Neuron (in vitro differentiated cells): ENCODE data around the gene ZNF800.

ENCODE experiments used
- H2AFZ ChIP-seq: one replicate; pipeline ENCODE4 v1.6.1; 2013; ENCODE audit warnings: low read depth, mild to moderate bottlenecking, inconsistent platforms, low read length, moderate library complexity
- H3K27me3 ChIP-seq: one replicate; pipeline ENCODE4 v1.6.1; 2013; ENCODE audit warnings: low read length; ENCODE audit not compliant: insufficient read depth
- H3K36me3 ChIP-seq: one replicate; pipeline ENCODE4 v1.6.1; 2013; ENCODE audit warnings: low read length; ENCODE audit not compliant: insufficient read depth
- H3K4me1 ChIP-seq: one replicate; pipeline ENCODE4 v1.6.1; 2013; ENCODE audit warnings: low read length; ENCODE audit not compliant: insufficient read depth
- H3K4me3 ChIP-seq: 2 replicates; pipeline ENCODE4 v1.5.1; 2013; ENCODE audit warnings: mild to moderate bottlenecking, low read length, moderate library complexity
- H3K9me3 ChIP-seq: one replicate; pipeline ENCODE4 v1.6.1; 2013; ENCODE audit warnings: low read length

Gene ZNF800

DNA sequence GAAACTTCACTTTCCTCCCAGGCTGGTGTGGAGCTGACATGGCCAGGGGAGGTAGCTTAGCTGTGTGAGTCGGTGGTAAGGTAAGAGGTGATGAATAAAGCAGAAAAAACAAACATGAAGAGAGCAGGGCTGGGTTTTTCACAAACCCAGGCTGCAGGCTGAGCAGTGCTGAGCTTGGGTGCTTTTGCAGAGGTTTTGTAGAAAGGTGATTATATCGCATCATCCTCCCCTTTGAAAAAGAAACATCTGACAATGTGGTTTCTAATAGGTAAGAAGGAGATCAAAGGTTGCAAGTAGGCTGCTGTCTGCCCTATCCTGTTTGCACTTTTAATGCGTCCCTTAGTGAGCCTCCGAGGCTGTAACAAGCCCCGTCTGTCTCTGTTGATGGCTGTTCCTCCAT, 70.2 kb downstream of the ZNF800 start:
- Histone ChIP-seq H3K4me3 (no peak overlapping the region), H2AFZ (no peak overlapping the region), H3K27me3 (peaks cover 9% of the 10 kb centered on the region), H3K36me3 (no peaks in the 10 kb centered on the region), H3K4me1 (no peaks in the 10 kb centered on the region), H3K9me3 (no peaks in the 10 kb centered on the region)

DNA sequence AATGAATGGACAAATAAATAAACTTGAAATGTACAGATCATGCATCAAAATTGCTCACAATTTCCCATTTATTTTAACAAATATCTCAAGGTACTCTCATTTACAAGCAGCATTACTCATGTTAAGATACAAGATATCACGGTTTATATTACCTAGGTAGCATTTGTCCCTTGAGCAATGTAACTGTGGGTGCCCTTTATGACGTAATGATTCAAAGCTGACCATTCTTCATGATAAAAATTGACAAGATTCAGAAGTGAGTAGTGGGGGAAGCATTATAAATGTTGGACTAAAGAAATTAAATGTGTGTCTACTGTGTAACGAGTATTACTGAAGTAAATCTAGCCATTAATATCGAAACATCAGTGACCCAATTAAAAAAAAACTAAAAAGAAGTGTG, 71.5 kb downstream of the ZNF800 start:
- H3K4me1 ChIP-seq: no peaks in the 10 kb centered on the region
- no peaks in the 10 kb centered on the region for H3K36me3 ChIP-seq
- no peak overlapping the region for H3K4me3 ChIP-seq
- no peak overlapping the region for H2AFZ ChIP-seq
- peaks cover 9% of the 10 kb centered on the region for H3K27me3 ChIP-seq
- no peaks in the 10 kb centered on the region for H3K9me3 ChIP-seq
